OCI-LY7 (cell line): ENCODE measurements around the gene SKAP2. TPM values are rescaled to one million over a fixed set of nuclear protein-coding genes. Genes with fewer than 3 reads are reported as not detected.
A peak's percentile ranks its signal among the peaks of the same experiment; 100 is the strongest.

Experiments used
- BruUV-seq: library from RNA; stranded (reverse); fragments of 400-500 nt; replicated peaks from 2 replicates; lab custom pipeline; 2021; lab: Mats Ljungman, UMichigan
- CTCF ChIA-PET: fragments of 300-600 bp; sonication (Branson Sonifier 250); formaldehyde crosslinking; loops from one replicate; lab custom pipeline; 2022; ENCODE audit warnings: antibody characterized with exemption; ENCODE audit not compliant: unreplicated experiment; lab: Charles Lee
- POLR2A ChIA-PET: fragments of 300-600 bp; sonication (Branson Sonifier 250); formaldehyde crosslinking; loops from one replicate; lab custom pipeline; 2022; ENCODE audit warnings: antibody characterized with exemption; lab: Charles Lee
- DNase-seq: peaks from one replicate; pipeline ENCODE4 v3.0.0-alpha.2; 2015; ENCODE audit warnings: low spot score
- H2AFZ ChIP-seq: fragments of 200-600 bp; sonication (generic), shearing (Covaris generic); 2 replicates; pipeline ENCODE4 v1.6.1; 2014; ENCODE audit warnings: mild to moderate bottlenecking, antibody characterized with exemption, low read length, moderate library complexity
- H3K27ac ChIP-seq: fragments of 200-600 bp; sonication (generic); 2 replicates; pipeline ENCODE4 v1.5.1; 2014; ENCODE audit warnings: mixed run types, low read depth, mild to moderate bottlenecking, moderate library complexity, low read length, inconsistent platforms; ENCODE audit not compliant: poor library complexity, severe bottlenecking
- H3K36me3 ChIP-seq: fragments of 200-600 bp; sonication (generic); 2 replicates; pipeline ENCODE4 v1.6.1; 2014; ENCODE audit warnings: mild to moderate bottlenecking, antibody characterized with exemption, low read length, moderate library complexity, mixed read lengths; ENCODE audit not compliant: insufficient read depth
- H3K4me1 ChIP-seq: fragments of 200-600 bp; sonication (generic); 2 replicates; pipeline ENCODE4 v1.5.1; 2014; ENCODE audit warnings: mild to moderate bottlenecking, low read length; ENCODE audit not compliant: insufficient read depth, poor library complexity, severe bottlenecking
- H3K4me2 ChIP-seq: fragments of 200-600 bp; sonication (generic); 2 replicates; pipeline ENCODE4 v1.6.1; 2014; ENCODE audit warnings: mild to moderate bottlenecking, low read length
- H3K4me3 ChIP-seq: fragments of 200-600 bp; sonication (generic); 2 replicates; pipeline ENCODE4 v1.5.1; 2014; ENCODE audit warnings: mild to moderate bottlenecking, low read depth, low read length; ENCODE audit not compliant: poor library complexity, severe bottlenecking
- H3K79me2 ChIP-seq: fragments of 200-600 bp; sonication (generic); 2 replicates; pipeline ENCODE4 v1.6.1; 2016; ENCODE audit warnings: low read depth, mild to moderate bottlenecking, low read length, moderate library complexity, mixed read lengths; ENCODE audit not compliant: insufficient read depth
- H3K9me2 ChIP-seq: fragments of 200-600 bp; sonication (generic); 2 replicates; pipeline ENCODE4 v1.6.1; 2016; ENCODE audit warnings: mild to moderate bottlenecking, low read length, mixed read lengths; ENCODE audit not compliant: insufficient read depth
- H3K9me3 ChIP-seq: fragments of 200-600 bp; sonication (generic); 2 replicates; pipeline ENCODE4 v1.6.1; 2014; ENCODE audit warnings: mild to moderate bottlenecking, mixed run types, low read length, mixed read lengths
- H4K20me1 ChIP-seq: fragments of 200-600 bp; sonication (generic); 2 replicates; pipeline ENCODE4 v1.6.1; 2014; ENCODE audit warnings: mild to moderate bottlenecking, antibody characterized with exemption, low read length, moderate library complexity, mixed read lengths; ENCODE audit not compliant: insufficient read depth
- CTCF ChIP-seq: fragments of 200-600 bp; sonication (generic); conservative IDR thresholded peaks from 2 replicates; pipeline ENCODE4 v1.5.1; 2014; ENCODE audit warnings: mild to moderate bottlenecking, antibody characterized with exemption, low read length, moderate library complexity, mixed read lengths
- EZH2phosphoT487 ChIP-seq: fragments of 200-600 bp; sonication (generic); IDR thresholded peaks from 2 replicates; pipeline ENCODE4 v1.6.1; 2018; ENCODE audit warnings: low read depth, borderline replicate concordance, mild to moderate bottlenecking, mixed run types, antibody characterized with exemption, low read length, moderate library complexity, mixed read lengths
- intact Hi-C: fragments of 100-400 bp; cut with micrococcal nuclease; formaldehyde crosslinking; loops from one replicate; pipeline ENCODE4 v1.10.0; 2022; ENCODE audit not compliant: unreplicated experiment
- total RNA-seq, 2 experiments: library from RNA; depleted of rRNA in 1 of 2; stranded (reverse); fragments of >200 nt in 1 of 2; shearing (Covaris generic) in 1 of 2; gene quantifications; 2 replicates each; pipeline ENCODE4 v1.2.3, GENCODE V29; 2014 to 2022

SKAP2 gene
- total RNA-seq, 2 experiments from 2014 or later = 15.5 to 54.8 TPM

- TF ChIP-seq CTCF (peak; percentile 93), EZH2phosphoT487 (no peak)
- no peaks in the 10 kb centered on the region for H3K9me2 ChIP-seq
- peak; percentile 45 for DNase-seq
- intact Hi-C loops = loop anchor here (1.0 kb wide), 1 partner anchor 475 kb away; no protein-coding TSS in a partner anchor
- H3K4me2 ChIP-seq = no peak overlapping the region
- no TSS peak for BruUV-seq
- H4K20me1 ChIP-seq = no peaks in the 10 kb centered on the region
- ChIA-PET CTCF (no interaction called here), POLR2A (interaction anchor here (1.6 kb wide), 1 partner anchor 458 kb away, joined by 3 read pairs; no protein-coding TSS in a partner anchor)
- H3K9me3 ChIP-seq = no peaks in the 10 kb centered on the region
- no peak overlapping the region for H2AFZ ChIP-seq
- H3K4me3 ChIP-seq = no peak overlapping the region
- no peak overlapping the region for H3K27ac ChIP-seq
- no peaks in the 10 kb centered on the region for H3K79me2 ChIP-seq
- peaks cover 12% of the 10 kb centered on the region for H3K4me1 ChIP-seq
- H3K36me3 ChIP-seq = no peaks in the 10 kb centered on the region
These were observed 177.9 kb downstream of the SKAP2 start for GRCh38 chr7:26686448-26686981.

GRCh38 chr7:26685606-26686005 lies 178.8 kb downstream of the SKAP2 start:
- Histone ChIP-seq H3K27ac (no peak overlapping the region), H3K36me3 (no peaks in the 10 kb centered on the region), H3K4me3 (no peak overlapping the region), H3K9me3 (no peaks in the 10 kb centered on the region), H4K20me1 (no peaks in the 10 kb centered on the region), H3K4me1 (peaks cover 12% of the 10 kb centered on the region), H3K4me2 (no peak overlapping the region), H3K9me2 (no peaks in the 10 kb centered on the region), H3K79me2 (no peaks in the 10 kb centered on the region), H2AFZ (no peak overlapping the region)
- ChIA-PET POLR2A (no interaction called here), CTCF (no interaction called here)
- intact Hi-C loops = loop anchor here (1.0 kb wide), 1 partner anchor 476 kb away; no protein-coding TSS in a partner anchor
- TF ChIP-seq CTCF (no peak), EZH2phosphoT487 (no peak)
- BruUV-seq = no TSS peak
- no peak for DNase-seq

GRCh38 chr7:26684447-26684846 lies 179.9 kb downstream of the SKAP2 start:
- Histone ChIP-seq H3K27ac (no peak overlapping the region), H3K79me2 (no peaks in the 10 kb centered on the region), H2AFZ (no peak overlapping the region), H3K4me2 (no peak overlapping the region), H3K9me2 (no peaks in the 10 kb centered on the region), H3K4me3 (no peak overlapping the region), H3K36me3 (no peaks in the 10 kb centered on the region), H3K4me1 (peaks cover 12% of the 10 kb centered on the region), H3K9me3 (no peaks in the 10 kb centered on the region), H4K20me1 (no peaks in the 10 kb centered on the region)
- no TSS peak for BruUV-seq
- ChIA-PET POLR2A (interaction anchor here (0.7 kb wide), 1 partner anchor 828 kb away, joined by 3 read pairs; no protein-coding TSS in a partner anchor), CTCF (no interaction called here)
- TF ChIP-seq CTCF (no peak), EZH2phosphoT487 (no peak)
- DNase-seq = no peak
- intact Hi-C loops = no loop called here
